ENCODE data around the gene ZSWIM7. TPM values are rescaled to one million over a fixed set of nuclear protein-coding genes. Genes with fewer than 3 reads are reported as not detected.

Gene ZSWIM7
- total and polyA plus RNA-seq, 2 experiments from 2014 or later: 16.3 to 50.4 TPM

- TF ChIP-seq ZNF462 (CRISPR knock-in tag; IDR thresholded peaks at IDR 0.05) (no peak), JUNB (IDR thresholded peaks at IDR 0.05; ENCODE audit: unreplicated experiment) (no peak), EZH2 (IDR thresholded peaks at IDR 0.05; ENCODE audit: low read depth, unreplicated experiment) (no peak), EZH2phosphoT487 (IDR thresholded peaks at IDR 0.05; ENCODE audit: unreplicated experiment) (no peak), CREB1 (CRISPR knock-in tag; IDR thresholded peaks at IDR 0.05; ENCODE audit: low read depth) (no peak), NANOG (IDR thresholded peaks at IDR 0.05; ENCODE audit: borderline replicate concordance) (no peak), STAT1 (IDR thresholded peaks at IDR 0.05; ENCODE audit: unreplicated experiment) (no peak), ZNF331 (CRISPR knock-in tag; IDR thresholded peaks at IDR 0.05; ENCODE audit: low read depth) (no peak), POLR2AphosphoS5 (IDR thresholded peaks at IDR 0.05; ENCODE audit: low read depth) (no peak), ETS1 (IDR thresholded peaks at IDR 0.05) (no peak)
Measured at GRCh38 chr17:16007439-16007838, 7.9 kb upstream of the ZSWIM7 start (continued).

GRCh38 chr17:16005636-16006035, 6.1 kb upstream of the ZSWIM7 start:
- Mint-ChIP-seq H3K4me1 (peaks cover 10% of the 10 kb centered on the region), H3K4me3 (no peak overlapping the region), H3K9me3 (peaks cover 6% of the 10 kb centered on the region), H3K36me3 (ENCODE audit: low read depth) (peaks cover 92% of the 10 kb centered on the region), H3K27ac (no peak overlapping the region), H3K27me3 (ENCODE audit: insufficient read depth, low read depth, poor library complexity) (peaks cover under 1% of the 10 kb centered on the region)
- no peak for ATAC-seq
- H2AFZ ChIP-seq: no peak overlapping the region
- DNase-seq (ENCODE audit: low spot score): no peak
- peaks cover 29% of the 10 kb centered on the region for H3K79me2 ChIP-seq (replicated peaks; ENCODE audit: insufficient read depth)
- peaks cover 75% of the 10 kb centered on the region for H3K36me3 ChIP-seq (ENCODE audit: insufficient read depth)
- H3K27ac ChIP-seq (ENCODE audit: low read depth): no peak overlapping the region
- no peaks in the 10 kb centered on the region; the same call in 1 of the 2 replicates for H3F3A ChIP-seq (replicated peaks; ENCODE audit: low read depth)
- H4K20me1 ChIP-seq (replicated peaks; ENCODE audit: insufficient read depth): peaks cover 19% of the 10 kb centered on the region
- H3K4me2 ChIP-seq: no peak overlapping the region
- peaks cover 9% of the 10 kb centered on the region for H3K4me1 ChIP-seq (ENCODE audit: insufficient read depth)
- no peaks in the 10 kb centered on the region for H3K27me3 ChIP-seq (ENCODE audit: insufficient read depth)
- H3K4me3 ChIP-seq: no peak overlapping the region
- no peaks in the 10 kb centered on the region for H3K9me2 ChIP-seq (ENCODE audit: insufficient read depth)
- no peak for TF ChIP-seq NANOG (IDR thresholded peaks at IDR 0.05; ENCODE audit: borderline replicate concordance)
- no peak for TF ChIP-seq CTCF (conservative IDR thresholded peaks at IDR 0.05; ENCODE audit: low read depth in 2 of 2)
- TF ChIP-seq STAT1 (IDR thresholded peaks at IDR 0.05; ENCODE audit: unreplicated experiment): no peak
